HepG2 (cell line): ENCODE results near the gene THUMPD1. TPM values are rescaled to one million over a fixed set of nuclear protein-coding genes. Genes with fewer than 3 reads are reported as not detected.
A peak's percentile ranks its signal among the peaks of the same experiment; 100 is the strongest.

Experiments used
- ARID3A ChIP-seq: IDR thresholded peaks from 2 replicates; pipeline ENCODE4 v1.6.1; 2012; ENCODE audit warnings: low read depth, low read length, improper control_type of control experiment
- BORCS8-MEF2B ChIP-seq: sonication (generic); formaldehyde crosslinking; IDR thresholded peaks from 2 replicates; pipeline ENCODE4 v1.8.0; 2022; ENCODE audit warnings: mild to moderate bottlenecking, missing genetic modification reagents
- EP300 ChIP-seq, 3 experiments: sonication (generic) in 1 of 3; formaldehyde crosslinking in 1 of 3; IDR thresholded peaks; 2 replicates each; pipeline versions ENCODE4 v1.5.1 to v1.6.1; 2011 to 2020; ENCODE audit warnings: low read depth in 2 of 3, low read length in 2 of 3, borderline replicate concordance in 1 of 3, improper control_type of control experiment in 1 of 3, mild to moderate bottlenecking in 1 of 3, missing genetic modification reagents in 1 of 3, moderate library complexity in 1 of 3
- ERF ChIP-seq: IDR thresholded peaks from 2 replicates; pipeline ENCODE4 v1.6.1; 2018; ENCODE audit warnings: missing biosample characterization, missing genetic modification reagents
- FOXP4 ChIP-seq: sonication (generic); formaldehyde crosslinking; IDR thresholded peaks from 2 replicates; pipeline ENCODE4 v1.4.0; 2020; ENCODE audit warnings: missing genetic modification reagents
- HNF4A ChIP-seq: sonication (generic); formaldehyde crosslinking; IDR thresholded peaks from 2 replicates; pipeline ENCODE4 v1.4.0; 2020; ENCODE audit warnings: missing genetic modification reagents
- ISL2 ChIP-seq: sonication (generic); formaldehyde crosslinking; IDR thresholded peaks from 2 replicates; pipeline ENCODE4 v1.5.0; 2020; ENCODE audit warnings: missing genetic modification reagents
- JUNB ChIP-seq: sonication (generic); formaldehyde crosslinking; IDR thresholded peaks from 2 replicates; pipeline ENCODE4 v1.8.0; 2022; ENCODE audit warnings: missing genetic modification reagents, mild to moderate bottlenecking, borderline replicate concordance
- MAFF ChIP-seq: IDR thresholded peaks from 2 replicates; pipeline ENCODE4 v1.6.1; 2011; ENCODE audit warnings: low read depth, low read length, improper control_type of control experiment
- MED8 ChIP-seq: sonication (generic); formaldehyde crosslinking; IDR thresholded peaks from 2 replicates; pipeline ENCODE4 v1.8.1; 2023; ENCODE audit warnings: mild to moderate bottlenecking, missing genetic modification reagents; ENCODE audit not compliant: insufficient replicate concordance
- RBFOX2 ChIP-seq: fragments of 200-400 bp; formaldehyde crosslinking; IDR thresholded peaks from 2 replicates; pipeline ENCODE4 v1.6.1; 2017; ENCODE audit warnings: low read depth, mild to moderate bottlenecking, low read length
- RCOR2 ChIP-seq: IDR thresholded peaks from 2 replicates; pipeline ENCODE4 v1.6.1; 2016; ENCODE audit warnings: missing biosample characterization, missing genetic modification reagents
- SSRP1 ChIP-seq: IDR thresholded peaks from 2 replicates; pipeline ENCODE4 v1.6.1; 2016; ENCODE audit warnings: control low read depth
- ZFP82 ChIP-seq: sonication (generic); formaldehyde crosslinking; IDR thresholded peaks from 2 replicates; pipeline ENCODE4 v1.5.1; 2020; ENCODE audit warnings: mild to moderate bottlenecking, missing genetic modification reagents, borderline replicate concordance
- ZFP90 ChIP-seq: sonication (generic); formaldehyde crosslinking; IDR thresholded peaks from 2 replicates; pipeline ENCODE4 v1.8.0; 2022; ENCODE audit warnings: missing genetic modification reagents, mild to moderate bottlenecking, inconsistent platforms, borderline replicate concordance
- ZNF10 ChIP-seq: sonication (generic); formaldehyde crosslinking; IDR thresholded peaks from 2 replicates; pipeline ENCODE4 v1.4.0; 2020; ENCODE audit warnings: mild to moderate bottlenecking, low read depth, missing genetic modification reagents, borderline replicate concordance
- ZNF256 ChIP-seq: sonication (generic); formaldehyde crosslinking; conservative IDR thresholded peaks from 2 replicates; pipeline ENCODE4 v1.4.0; 2020; ENCODE audit warnings: missing genetic modification reagents
- ZNF276 ChIP-seq: sonication (generic); formaldehyde crosslinking; IDR thresholded peaks from 2 replicates; pipeline ENCODE4 v1.4.0; 2020; ENCODE audit warnings: mild to moderate bottlenecking, low read depth, missing genetic modification reagents
- ZNF629 ChIP-seq: sonication (generic); formaldehyde crosslinking; conservative IDR thresholded peaks from 2 replicates; pipeline ENCODE4 v1.5.0; 2020; ENCODE audit warnings: missing genetic modification reagents
- ZNF747 ChIP-seq: sonication (generic); formaldehyde crosslinking; IDR thresholded peaks from 2 replicates; pipeline ENCODE4 v1.8.1; 2023; ENCODE audit warnings: missing genetic modification reagents, mild to moderate bottlenecking, borderline replicate concordance
- ZSCAN12 ChIP-seq: sonication (generic); formaldehyde crosslinking; IDR thresholded peaks from 2 replicates; pipeline ENCODE4 v1.9.0; 2021; ENCODE audit warnings: mild to moderate bottlenecking, missing genetic modification reagents
- polyA plus RNA-seq, 8 experiments: library from polyadenylated mRNA; depleted of rRNA in 3 of 8; stranded (reverse) in 7 of 8; unstranded in 1 of 8; fragments of >200 nt; fragmentation: Illumina TruSeq in 4 of 8; extraction: Trizol in 4 of 8; gene quantifications; 2 replicates each; pipeline versions ENCODE4 v1.2.1 to v1.2.3, GENCODE V29; 2011 to 2016; ENCODE audit warnings: low read depth in 4 of 8, missing spikeins in 1 of 8, mixed read lengths in 1 of 8; ENCODE audit not compliant: insufficient read depth in 1 of 8
- total RNA-seq, 5 experiments: library from RNA; depleted of rRNA; stranded (reverse); fragments of >200 nt; fragmentation: Illumina TruSeq; extraction: Trizol; gene quantifications; 2 replicates each; pipeline ENCODE4 v1.2.3, GENCODE V29; 2016; ENCODE audit warnings: low read depth in 1 of 5
- TF ChIP-seq, protein P1 (sequence below): sonication (generic); formaldehyde crosslinking; IDR thresholded peaks from 2 replicates; pipeline ENCODE4 v1.5.1; 2020; ENCODE audit warnings: mild to moderate bottlenecking, moderate library complexity, missing genetic modification reagents

Gene THUMPD1
- total and polyA plus RNA-seq, 2 of the 13 experiments (the other 11 are each of a cell fraction or from before 2014, with no cell fraction given), result 22.7 to 69.1 TPM

- TF ChIP-seq SSRP1 (CRISPR knock-in tag) (peak; percentile 99), ZNF747 (no peak; the same call in 1 of the 2 replicates), ZFP82 (CRISPR knock-in tag) (no peak), FOXP4 (CRISPR knock-in tag) (peak; percentile 84), MAFF (no peak), ERF (CRISPR knock-in tag) (peak; percentile 95), MED8 (CRISPR knock-in tag) (peak; percentile 67), HNF4A (peak; percentile 56; the same call in 1 of the 2 replicates), ZFP90 (CRISPR knock-in tag) (peak; percentile 86), BORCS8-MEF2B (CRISPR knock-in tag) (peak; percentile 95), ZNF10 (no peak), ISL2 (CRISPR knock-in tag) (peak; percentile 61), ZNF256 (peak; percentile 98), ZNF276 (CRISPR knock-in tag) (peak; percentile 42; the same call in 1 of the 2 replicates), ARID3A (peak; percentile 95), JUNB (CRISPR knock-in tag) (no peak), EP300 (IDR thresholded peaks at IDR 0.05; ENCODE audit: low read depth in 2 of 2, low read length in 2 of 2) (peak; percentile 33 to 94; a peak in 3 of 4 replicates), EP300 (CRISPR knock-in tag; IDR thresholded peaks at IDR 0.05; ENCODE audit: borderline replicate concordance) (peak; percentile 83; the same call in 1 of the 2 replicates), RCOR2 (CRISPR knock-in tag) (peak; percentile 77; the same call in 1 of the 2 replicates), RBFOX2 (peak; percentile 99), ZNF629 (CRISPR knock-in tag) (peak; percentile 67), ZSCAN12 (CRISPR knock-in tag) (no peak)
- TF ChIP-seq, protein P1, sequence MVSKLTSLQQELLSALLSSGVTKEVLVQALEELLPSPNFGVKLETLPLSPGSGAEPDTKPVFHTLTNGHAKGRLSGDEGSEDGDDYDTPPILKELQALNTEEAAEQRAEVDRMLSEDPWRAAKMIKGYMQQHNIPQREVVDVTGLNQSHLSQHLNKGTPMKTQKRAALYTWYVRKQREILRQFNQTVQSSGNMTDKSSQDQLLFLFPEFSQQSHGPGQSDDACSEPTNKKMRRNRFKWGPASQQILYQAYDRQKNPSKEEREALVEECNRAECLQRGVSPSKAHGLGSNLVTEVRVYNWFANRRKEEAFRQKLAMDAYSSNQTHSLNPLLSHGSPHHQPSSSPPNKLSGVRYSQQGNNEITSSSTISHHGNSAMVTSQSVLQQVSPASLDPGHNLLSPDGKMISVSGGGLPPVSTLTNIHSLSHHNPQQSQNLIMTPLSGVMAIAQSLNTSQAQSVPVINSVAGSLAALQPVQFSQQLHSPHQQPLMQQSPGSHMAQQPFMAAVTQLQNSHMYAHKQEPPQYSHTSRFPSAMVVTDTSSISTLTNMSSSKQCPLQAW (CRISPR knock-in tag), result peak; percentile 72
Measured at GRCh38 chr16:20741554-20742285, at the start of gene THUMPD1 (continued).
